Stimulated activated CD4-positive, alpha-beta T cell treated with anti-CD3 and anti-CD28 coated beads, Interleukin-15, amount 100 ng/mL, for 1 hour (primary cell): ENCODE results near the gene COPS4.
"Not testable (repeated sequence)": the region's sequence is repeated elsewhere in the genome, so short reads cannot be mapped to it uniquely, and the experiment has no call there.

Source experiments
- DNase-seq, 2 donors: peaks; one replicate each; pipeline ENCODE4 v3.0.0-alpha.2; 2020; ENCODE audit warnings: low read depth in 1 of 2, low spot score in 1 of 2

COPS4 gene

GRCh38 chr4:83034630-83035494 is at the start of gene COPS4:
Gene COPS4, plus strand, starts transcription at chr4:83035183. Its CDS starts 42 bp downstream, at chr4:83035225.
- DNase-seq = peak; percentile 81 to 88

- DNase-seq = not testable (repeated sequence)
Observed at GRCh38 chr4:82987519-82987918, 47.5 kb upstream of the COPS4 start.

- no peak for DNase-seq
Observed at GRCh38 chr4:82988323-82988832, 46.6 kb upstream of the COPS4 start.

GRCh38 chr4:82989575-82990429 is 45.2 kb upstream of the COPS4 start:
- DNase-seq = no peak

DNA sequence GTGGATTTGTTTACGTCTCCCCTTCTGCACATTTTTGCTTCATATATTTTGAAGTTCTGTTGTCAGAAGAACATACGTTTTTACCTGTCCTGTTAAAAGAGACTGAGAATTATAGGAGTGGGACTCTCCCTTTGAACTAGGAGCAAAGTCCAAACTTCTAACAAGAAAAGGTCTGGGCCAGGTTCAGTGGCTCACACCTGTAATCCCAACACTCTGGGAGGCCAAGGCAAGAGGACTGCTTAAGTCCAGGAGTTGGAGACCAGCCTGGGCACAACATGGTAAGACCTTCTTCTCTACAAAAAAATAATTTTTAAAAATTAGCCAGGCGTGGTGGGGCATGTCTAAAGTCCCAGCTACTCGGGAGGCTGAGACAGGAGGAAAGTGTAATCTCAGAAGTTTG is 40.1 kb upstream of the COPS4 start:
- DNase-seq = no peak

DNA sequence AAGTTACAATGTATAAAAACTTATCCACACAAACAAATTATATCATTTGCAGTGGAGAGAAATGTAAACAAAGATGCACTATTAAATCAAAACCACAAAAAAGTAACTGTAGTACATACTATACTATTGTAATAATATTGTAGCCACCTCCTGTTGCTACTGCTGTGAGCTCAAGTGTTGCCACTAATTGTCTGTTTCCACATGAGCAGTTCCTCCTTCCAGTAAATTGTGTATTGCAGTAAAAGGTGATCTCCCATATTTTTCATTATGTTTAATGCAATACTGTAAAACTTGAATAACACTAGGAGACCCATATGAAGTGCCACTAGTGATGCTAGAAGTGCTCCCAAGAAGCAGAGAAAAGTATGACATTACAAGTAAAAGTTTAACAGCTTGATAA is 36.1 kb upstream of the COPS4 start:
- DNase-seq = no peak

DNA sequence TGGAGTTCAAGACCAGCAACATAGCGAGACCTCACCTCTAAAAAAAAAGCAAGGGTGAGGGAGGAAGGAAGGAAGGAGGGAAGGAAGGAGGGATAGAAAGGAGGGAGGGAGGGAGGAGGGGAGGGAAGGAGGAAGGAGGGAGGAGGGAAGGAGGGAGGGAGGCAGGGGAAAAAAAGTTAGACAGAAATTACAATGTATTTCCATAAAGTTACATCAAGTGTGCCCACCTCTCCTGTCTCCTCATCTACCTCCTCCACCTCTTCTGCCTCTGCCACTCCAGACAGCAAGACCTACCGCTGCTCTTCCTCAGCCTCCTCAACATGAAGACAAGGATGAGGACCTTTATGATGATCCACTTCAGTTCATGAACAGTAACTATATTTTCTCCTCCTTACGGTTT is 32.7 kb upstream of the COPS4 start:
- no peak for DNase-seq

DNA sequence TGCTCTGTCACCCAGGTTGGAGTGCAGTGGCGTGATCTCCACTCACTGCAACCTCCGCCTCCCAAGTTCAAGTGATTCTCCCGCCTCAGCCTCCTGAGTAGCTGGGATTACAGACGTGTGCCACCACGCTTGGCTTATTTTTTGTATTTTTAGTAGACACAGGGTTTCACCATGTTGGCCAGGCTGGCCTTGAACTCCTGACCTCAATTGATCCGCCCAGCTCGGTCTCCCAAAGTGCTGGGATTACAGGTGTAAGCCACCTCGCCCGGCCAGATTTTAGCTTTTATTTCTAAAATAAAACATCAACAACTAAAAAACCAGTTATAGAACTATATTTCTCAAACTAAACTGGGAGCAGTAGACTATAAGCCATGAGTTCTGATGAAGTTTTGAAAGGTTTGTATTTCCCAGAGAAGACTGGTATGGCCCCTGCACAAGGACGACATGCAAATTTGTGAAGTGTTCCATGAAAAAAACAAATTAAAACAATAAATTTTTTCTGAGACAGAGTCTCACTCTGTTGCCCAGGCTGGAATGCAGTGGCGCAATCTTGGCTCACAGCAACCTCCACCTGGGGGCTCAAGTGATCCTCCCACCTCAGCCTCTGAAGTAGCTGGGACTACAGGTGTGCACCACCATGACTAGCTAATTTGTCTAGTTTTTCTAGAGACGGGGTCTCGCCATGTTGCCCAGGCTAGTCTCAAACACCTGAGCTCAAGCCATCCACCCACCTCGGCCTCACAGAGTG is 31.8 kb upstream of the COPS4 start:
- DNase-seq = not testable (repeated sequence)

DNA sequence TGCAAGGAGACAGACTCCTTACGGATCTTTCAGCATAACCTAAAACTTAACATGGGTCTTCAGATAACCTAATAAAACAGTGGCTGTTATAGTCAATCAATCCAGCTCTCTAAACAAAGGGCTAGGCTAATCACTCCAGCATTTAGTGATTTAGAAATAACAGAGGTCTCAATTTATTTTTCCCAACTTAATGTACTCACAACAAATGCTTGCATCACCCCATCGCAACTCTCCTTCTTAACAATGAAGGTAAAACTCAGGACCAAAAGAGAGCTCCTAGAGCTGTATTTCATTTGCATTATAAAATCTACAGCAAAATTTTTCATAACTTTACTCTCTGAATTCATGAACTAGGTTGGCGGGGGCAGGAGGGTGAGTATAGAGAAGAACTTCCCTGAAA is 25.5 kb upstream of the COPS4 start:
- no peak for DNase-seq

DNA sequence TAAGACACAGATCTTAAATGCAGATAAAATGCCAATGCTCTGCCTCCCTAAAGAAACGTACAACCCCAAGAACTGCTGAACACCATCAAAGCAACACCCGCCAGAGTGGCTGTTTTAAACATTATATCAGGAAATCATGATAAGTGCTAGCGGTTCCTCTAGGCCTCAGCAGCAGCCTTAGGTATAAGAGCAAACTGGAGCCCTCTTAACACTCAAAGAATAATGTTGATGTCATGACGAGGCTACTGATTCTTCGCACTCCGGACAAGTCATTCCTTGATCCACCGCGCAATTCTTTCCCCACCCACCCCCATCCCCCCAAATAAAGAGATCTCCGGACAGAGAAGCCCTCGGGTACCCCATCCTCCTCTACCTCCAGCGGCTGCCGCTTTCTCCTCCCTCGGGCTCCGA is 24.9 kb upstream of the COPS4 start:
- DNase-seq = no peak

- DNase-seq = peak; percentile 69 to 72
Observed at GRCh38 chr4:83010522-83011318, 24.3 kb upstream of the COPS4 start, which contains the start of gene LIN54. Gene LIN54, minus strand, starts transcription at chr4:83010823. Its CDS starts 25,979 bp downstream, at chr4:82984844.

GRCh38 chr4:83011689-83012199 is 23.2 kb upstream of the COPS4 start:
- no peak for DNase-seq

DNA sequence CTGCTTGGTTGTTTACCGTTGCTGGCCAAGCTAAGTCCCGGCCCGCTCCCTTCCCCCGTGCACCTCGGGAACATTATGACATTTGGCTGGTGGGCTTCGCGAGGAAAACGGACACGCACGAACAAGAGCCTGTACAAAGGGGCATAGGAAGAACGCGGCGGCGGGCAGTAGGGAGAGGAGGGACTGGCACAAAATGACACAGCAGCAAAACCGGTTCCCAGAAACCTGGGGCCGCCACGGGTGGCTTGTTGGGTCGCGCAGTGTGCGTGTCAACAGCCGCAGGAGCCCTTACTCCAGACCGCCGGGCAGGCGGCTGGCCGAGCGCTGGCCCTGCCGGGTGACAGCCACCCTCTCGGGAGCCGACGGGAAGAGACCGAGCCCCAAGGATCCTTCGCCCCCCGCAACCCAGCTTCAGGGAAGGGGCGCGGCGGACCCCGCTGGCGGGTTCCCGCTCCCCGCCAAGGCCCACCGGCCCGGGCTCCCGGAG is 22.7 kb upstream of the COPS4 start:
- DNase-seq = peak in 1 of 2 donors; percentile 5

DNA sequence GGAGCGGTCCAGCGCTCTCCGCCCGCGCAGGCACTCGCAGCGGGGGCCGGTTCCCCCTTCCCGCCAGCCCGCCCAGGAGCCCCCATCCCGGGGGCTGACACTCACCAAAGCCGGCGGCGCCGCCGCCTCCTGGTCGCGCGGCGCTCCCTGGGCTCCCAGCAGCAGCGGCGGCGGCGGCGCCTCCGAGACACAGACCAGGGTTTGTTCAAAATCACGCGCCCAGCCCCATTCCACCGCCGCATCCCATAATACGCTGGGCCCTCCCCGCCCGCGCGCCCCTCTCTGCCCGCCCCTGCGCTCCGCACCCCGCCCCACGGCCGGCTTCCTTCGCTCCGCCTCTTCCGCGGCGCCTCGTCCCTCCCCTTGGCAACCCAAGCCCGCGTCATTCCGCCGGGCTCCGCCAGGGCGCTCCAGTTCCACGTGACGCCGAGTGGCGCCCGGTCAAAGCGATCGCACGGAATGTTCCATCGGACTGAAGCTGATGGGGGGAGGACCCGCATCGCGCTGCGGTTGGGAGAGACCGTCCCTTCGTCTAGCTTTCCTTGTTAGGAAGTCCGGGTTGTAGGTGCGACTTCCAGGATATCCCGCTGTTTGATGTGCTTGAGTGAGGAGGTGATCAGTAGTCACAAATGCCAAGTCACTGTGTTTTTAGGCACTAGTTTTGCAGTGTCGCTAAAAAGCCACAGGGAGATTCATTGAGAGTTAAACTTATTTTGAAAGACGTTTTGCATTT is 22.1 kb upstream of the COPS4 start:
- DNase-seq = peak; percentile 95

- no peak for DNase-seq
Observed at GRCh38 chr4:83013420-83013867, 21.5 kb upstream of the COPS4 start.

- no peak for DNase-seq
Observed at GRCh38 chr4:83013902-83014301, 21.1 kb upstream of the COPS4 start.

- no peak for DNase-seq
Observed at GRCh38 chr4:83019794-83020494, 15.0 kb upstream of the COPS4 start.

- DNase-seq = no peak
Observed at GRCh38 chr4:83022724-83023450, 12.1 kb upstream of the COPS4 start.
